Measurements from ENCODE around the gene TMEM184A.

The TMEM184A gene

DNA sequence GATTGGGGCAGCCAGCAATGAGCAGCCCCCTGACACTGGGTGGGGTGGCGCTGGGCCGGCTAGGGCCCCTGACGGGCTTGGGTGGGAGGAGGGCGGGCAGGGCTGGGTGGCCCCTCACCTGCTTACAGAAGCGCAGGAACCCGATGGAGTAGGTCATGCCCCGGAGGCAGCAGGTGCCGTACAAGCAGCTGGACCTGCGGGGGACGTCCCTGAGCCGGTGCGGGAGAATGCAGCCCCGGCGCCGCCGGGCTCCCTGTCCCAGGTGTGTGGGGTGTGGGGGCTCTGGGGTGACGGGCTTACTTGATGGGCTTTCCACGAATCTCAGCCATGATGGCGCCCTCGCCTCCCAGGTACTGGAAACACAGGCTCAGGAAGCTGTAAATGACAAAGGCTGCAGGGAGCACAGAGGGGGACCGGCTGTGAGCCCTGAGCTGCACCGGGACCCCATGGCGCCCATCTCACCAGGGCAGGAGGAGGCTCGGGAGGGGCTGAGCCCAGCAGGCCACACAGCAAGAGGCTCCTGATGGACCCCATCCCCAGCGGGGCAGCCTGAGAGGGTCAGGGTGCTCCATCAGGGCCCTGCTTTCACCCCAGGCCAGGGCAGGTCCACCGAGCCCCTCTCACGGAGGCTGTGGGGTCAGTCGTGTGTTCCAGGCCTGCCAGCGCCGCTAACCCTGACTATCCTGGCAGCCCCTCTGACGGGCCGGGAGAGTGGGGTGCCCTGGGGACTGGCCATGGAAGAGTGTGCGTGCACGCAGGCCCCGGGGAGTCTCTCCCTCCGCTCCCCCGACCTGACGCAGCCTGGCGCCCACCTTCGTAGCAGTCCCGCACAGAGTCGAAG, 5.8 kb downstream of the TMEM184A start:
- DNase-seq = no peak

DNA sequence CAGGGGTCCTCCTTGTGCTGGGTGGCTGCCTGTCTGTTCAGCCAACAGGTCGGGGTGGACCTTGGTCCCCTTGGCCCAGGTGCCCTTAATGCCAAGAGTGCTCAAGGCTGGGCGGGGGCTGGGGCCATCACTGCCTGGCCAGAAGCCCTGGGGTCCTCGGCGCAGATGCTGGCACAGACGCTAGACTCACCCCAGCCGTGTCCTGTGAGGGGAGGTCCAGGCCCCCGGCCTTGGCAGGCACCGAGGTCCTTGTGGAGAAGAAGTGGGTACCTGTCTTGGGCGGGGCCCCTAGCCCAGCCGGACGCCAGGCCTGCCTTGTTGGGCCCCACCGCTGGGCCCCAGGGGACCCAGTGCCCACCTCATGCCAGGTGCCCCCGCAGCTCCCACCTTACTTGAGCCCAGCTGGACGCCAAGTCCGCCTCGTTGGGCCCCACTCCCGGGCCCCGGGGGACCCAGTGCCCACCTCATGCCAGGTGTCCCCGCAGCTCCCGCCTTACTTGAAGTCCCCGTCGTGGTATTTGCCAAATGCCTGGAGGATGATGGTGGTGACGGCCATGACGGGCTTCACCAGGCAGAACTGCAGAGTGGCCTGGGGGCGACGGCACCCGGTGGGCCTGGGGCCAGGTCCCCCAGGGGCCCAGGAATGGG, 6.5 kb downstream of the TMEM184A start:
- DNase-seq = no peak

DNA sequence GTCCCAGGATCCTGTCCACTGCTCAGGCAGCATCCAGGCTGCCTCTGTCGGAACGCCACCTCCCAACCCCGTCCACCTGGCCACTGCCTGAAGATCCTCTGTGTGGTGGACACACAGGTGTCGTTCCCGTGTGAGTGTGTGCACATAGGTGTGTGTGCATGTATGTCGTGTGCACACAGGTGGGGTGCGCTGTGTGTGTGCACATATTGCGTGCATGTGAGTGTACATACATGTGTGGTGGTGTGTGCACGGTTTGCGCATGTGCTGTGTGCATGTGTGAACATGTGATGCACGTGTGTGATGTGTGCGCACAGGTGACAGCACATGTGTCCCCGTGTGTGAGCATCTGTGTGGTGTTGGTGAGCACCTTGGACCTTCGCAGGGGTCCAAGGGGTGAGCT, 7.1 kb downstream of the TMEM184A start:
- no peak for DNase-seq

DNA sequence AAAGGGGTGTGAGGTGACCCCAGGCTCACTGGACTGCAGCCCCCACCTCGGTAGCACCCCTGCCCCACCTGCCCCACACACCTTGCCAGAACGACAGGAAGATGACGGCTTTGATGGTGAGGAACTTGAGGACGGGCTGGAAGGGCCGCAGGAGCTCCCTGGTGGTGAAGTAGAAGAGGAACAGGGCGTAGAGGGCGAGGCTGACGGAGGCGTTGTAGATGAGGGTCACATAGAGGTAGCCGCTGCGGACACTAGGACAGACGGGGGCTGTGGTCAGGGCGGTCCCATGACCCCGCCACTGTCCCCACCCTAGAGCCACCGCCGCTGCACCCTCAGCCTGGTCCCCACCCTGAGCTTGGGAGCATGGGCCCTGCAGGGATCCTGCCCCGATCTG, 7.6 kb downstream of the TMEM184A start:
- no peak for DNase-seq

DNA sequence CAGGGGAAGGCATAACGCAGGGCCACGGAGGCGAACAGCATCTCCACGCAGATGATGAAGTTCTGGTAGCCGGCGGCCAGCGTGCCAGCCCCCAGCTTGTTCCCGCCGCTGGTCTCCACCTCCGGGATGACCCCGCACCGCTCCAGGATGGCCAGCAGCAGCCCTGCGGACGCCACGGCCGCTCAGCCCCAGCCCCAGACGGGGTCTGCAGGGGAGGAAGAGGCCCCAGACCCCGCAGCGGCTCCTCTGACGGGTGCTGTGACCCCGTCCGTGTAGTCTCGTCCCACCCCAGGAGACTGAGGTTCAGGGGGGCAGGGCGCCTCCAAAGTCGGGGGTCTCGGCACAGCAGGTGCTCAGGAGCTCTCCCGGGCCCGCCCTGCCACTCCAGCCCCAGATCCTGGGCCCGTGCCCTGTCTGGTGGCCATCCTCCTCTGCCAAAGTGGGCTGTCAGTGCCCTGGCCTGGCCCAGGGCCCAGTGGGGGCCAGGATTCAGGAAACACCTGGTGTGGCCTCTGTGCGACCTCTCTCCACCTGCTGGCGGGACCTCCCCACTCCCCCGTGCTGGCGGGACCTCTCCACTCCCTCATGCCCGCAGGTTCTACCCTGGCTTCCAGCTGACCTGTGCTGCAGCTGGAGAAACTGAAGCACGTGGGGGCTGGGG, 8.1 kb downstream of the TMEM184A start:
- no peak for DNase-seq

DNA sequence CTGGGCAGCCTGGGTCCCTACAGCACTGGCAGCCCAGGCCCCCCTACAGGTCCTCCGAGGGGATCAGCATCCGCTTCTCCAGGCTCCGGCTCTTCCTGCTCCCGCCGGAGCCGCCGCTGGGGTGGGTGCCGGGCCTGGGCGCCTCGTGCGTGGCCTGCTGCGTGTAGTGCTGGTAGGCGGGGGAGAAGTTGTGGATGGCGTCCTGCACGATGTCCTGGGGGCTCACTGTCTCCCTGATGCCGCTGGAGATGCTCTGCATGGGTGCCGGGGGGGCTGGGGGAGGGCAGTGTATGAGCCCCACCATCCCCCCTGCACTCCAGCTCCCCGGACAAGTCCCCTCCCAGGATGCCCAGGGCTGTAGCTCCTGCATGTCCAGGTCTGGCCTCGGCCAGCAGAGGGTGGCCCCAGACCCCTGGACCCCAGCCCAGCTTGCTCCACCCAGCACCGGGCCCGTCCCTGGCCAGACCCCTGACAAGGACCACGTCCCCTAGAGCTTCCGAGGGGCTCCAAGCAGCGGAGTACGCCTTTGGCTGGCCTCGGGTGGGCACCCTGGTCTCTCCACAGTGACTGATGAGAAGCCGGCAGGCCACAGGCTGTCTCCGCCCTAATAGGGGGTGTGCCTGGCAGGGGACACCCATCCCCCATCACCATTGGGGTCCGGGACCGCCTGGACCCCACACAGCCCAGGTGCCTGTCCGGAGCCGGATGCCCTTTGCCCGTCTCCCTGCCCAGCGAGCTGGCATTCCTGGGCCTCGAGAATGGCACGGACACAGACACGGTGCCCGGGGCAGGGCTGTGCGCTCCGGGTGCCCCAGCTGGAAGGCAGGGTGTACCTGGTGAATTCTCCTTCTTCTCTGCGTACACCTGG, 8.9 kb downstream of the TMEM184A start:
- DNase-seq = no peak

DNA sequence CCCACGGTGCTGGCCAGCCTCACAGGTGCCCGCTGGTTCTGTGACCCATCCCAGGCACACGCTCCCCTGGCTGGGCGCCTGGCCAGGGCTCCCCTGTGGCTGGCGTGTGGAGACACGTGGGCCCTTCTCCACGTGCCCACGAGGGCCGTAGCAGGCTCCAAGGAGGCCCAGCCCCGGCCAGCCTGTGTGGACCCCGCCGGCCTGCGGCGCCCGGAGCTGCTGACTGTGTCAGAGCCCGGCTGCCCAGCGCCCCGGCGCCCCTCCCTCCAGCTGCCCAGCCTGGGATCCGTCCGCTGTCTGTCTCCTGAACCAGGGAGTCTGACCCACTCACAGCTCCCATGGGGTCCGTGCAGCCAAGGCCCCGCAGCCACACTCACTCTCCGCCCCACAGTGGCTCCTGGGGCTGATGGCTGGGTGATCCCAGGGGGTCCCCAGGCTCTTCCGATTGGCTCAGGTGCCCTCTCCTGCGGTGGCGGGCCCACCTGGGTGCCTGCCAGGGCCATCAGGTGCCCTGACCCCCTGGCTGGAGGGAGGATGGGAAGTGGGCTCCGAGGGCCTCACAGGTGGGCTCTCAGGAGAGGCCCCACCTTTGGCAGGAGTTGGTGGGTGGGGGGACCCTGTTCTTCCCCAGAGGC, 9.6 kb downstream of the TMEM184A start:
- no peak for DNase-seq

DNA sequence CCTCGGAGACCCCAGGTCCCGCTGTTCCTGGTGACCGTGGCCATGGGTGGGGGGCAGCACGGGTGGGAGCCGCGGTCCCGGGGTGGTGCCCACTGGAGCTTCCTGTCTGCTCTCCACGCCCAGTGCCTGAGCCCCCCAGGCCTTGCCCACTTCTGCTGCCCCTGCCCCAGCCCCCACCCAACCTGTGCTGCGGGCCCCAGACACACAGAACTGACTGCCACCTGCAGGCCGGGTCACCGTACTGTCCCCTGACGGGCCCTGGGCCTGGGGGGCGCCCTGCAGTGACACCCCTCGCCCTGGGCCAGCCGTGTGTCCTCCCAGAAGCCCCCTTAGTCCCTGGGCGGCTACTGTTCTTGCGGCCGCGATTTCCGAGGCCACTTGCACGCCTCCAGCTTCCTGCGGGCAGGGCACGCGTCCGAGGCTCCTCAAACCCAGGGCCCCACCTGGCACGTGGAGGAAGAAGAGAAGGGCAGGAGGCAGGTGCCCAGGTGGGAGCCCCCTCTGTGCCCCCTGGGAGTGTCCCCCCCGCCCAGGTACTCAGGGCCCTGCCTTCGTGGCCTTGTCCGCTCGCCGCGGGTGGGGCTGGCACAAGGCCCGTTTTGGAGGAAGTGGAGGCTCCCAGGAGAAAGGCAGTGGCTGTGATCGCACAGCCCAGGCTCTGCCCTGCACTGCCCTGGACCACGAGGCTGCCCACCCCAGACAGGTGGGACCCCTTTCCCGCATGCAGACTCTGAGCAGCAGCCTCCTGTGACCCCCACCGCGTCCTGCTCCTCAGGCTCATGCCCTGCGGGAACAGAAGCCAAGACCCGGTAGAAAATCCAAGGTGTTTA, 10.4 kb downstream of the TMEM184A start:
- DNase-seq = no peak

DNA sequence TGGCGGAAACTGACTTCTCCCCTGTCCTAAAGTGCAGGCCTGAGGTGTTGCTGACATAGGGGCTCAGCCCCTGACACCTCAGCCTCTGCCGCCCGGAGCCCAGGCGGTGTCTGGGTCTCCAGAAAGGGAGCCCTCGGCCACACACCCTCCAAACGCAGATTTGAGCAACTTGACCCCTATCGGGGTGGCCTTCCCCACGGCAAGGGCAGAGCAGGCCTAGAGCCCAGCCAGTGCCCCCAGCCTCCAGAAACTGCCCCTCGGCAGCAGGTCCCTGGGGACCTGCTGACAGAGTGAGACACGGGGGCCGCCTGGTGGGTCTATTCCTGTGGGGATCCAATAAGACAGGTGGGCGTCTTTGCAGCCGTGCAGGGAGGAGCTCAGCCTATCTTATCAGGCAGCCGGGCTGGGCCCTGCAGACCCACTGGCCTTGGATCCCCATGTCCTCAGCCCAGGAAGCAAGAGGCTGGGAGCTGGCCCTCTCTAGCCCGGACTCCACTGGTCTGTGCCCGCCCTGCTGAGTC, 11.0 kb downstream of the TMEM184A start:
- no peak for DNase-seq

DNA sequence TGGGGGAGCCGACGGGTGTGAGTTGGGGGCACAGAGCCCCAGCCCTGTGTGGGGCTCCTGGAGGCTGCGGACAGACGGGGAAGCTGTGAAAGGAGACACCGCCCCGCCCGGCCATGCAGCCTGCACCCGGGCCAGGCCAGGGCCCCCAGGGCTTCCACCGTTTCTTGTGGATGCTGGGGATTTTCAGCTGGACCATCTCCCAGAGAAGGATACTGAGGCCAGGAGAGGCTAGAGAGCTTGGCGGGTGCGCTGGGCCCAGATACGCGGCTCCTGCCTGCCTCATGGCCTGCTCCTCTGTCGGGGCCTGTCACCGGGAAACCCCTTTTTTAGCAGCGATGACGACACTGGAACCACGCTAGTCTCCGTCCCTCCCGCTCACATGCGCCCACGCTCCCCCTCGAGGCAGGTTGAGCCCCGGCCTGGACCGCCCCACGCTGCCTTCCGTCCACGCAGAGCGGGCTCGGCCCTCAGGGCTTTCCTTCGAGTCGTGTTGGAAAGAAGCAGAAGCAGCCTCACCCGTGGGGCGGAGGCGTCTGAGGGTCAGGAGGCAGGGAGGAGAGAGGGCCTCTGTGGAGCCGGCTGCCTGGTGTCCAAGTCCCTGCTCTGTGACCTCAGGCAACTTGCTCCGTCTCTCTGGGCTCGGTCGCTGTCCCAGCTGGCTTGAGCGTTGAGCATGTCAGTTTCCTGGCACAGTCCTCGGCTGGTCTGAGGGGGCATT, 11.7 kb downstream of the TMEM184A start:
- no peak for DNase-seq

DNA sequence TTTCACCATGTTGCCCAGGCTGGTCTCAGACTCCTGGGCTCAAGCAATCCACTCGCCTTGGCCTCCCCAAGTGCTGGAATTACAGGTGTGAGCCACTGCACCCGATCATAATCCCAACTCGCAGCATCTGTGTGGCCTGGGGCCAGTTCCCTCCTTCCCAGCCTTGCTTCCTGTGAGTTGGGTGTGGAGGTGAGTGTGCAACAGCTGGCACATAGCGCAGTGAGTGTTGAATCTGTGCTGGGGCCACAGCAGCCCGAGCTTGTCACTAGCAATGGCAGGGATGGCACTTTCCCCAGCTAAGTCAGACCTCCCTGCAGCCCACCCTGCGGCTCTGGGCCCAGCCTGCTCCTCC, 12.2 kb downstream of the TMEM184A start:
- no peak for DNase-seq

DNA sequence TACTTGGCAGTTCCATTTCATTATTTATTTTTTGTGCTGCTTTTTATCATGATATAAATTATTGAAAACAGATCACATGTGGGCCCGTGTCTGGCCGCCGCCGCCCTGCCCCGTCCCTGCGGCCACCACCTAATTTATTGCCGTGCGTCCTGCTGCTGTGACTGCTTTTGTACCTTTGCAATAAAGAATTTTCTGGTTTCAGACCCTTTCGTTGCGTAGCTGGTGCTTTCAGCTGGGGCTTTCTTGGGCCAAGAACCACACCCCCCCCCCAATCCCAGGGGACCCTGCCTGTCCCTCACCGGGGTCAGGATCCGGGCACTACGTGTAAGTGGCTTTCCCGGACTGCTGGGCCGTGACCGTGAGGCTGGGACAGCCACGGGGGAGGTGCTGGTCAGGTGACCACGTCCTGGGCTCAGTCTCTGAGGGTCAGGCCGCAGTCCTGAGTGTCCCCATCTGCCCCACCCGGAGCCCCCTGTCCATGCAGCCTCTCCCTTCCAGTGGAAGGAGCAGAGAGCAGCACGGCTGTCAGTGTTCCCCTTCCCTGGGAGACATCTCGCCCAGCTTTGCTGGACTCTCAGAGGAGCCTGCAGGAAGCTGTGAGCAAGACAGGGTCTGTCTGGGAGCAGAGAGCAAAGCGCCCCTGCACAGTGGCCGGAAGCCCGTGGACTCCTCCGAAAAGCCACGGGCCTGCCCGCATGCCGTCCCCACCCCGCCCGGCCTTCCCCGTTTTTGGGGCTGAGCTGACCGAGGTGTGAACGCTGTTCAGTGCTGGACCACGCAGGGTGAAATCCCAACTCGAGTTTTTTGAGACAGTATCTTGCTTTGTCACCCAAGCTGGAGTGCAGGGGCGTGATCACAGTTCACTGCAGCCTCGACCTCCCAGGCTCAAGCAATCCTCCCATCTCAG, 12.9 kb downstream of the TMEM184A start:
- DNase-seq = no peak

DNA sequence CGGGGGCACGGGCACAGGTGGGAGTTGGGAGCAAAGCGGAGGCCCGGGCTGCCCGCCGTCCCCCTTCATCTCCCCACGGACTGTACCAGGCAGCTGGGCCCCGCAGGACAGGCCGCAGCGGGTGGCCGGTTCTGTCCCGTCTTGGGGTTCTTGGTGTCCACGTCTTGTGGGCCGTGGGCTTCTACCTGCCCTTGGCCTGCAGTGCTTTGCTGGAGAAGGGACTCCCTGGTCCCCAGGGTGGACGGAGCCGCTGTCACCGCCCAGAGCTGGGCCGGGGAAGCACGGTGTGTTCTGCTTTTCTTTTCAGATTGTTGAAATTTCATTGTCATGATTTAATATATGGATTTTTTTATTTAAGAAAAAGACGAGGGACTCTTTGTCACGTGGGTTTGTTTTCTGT, 13.7 kb downstream of the TMEM184A start:
- DNase-seq = no peak

DNA sequence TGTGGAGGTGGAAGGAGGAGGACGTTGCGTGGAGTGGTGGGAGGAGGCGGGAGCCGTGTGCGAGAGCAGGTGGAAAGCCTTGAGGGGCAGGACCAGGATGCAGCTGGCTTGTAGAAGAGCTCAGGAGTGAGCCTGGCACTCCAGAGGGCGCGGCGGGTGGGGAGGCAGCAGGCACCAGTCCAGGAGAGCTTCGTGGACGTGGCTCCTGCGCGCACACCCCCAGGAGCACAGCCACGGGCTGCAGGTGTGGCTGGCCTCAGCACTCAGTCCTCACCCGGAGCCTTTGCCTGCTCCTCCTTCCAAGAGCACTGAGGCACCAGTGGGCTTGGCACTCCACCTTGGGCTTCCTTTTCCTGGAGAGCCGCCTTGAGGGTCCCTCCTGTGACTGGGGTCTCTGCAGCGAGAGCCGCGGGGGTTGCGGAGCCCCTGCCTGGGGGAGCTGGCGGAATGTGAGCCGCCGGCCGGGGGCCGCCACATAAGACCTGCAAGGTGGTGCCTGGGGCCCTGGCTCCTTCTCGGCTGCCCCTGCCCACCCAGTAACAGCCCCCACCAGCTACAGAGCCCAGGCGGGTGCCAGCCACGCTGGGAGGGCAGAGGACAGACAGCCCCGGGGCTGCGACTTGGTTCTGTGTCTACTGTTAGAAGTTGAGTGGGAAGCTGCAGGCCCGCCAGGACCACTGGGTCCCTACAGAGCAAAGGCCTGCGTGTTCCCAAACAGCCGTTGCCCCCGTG, 14.4 kb downstream of the TMEM184A start:
- DNase-seq = no peak

DNA sequence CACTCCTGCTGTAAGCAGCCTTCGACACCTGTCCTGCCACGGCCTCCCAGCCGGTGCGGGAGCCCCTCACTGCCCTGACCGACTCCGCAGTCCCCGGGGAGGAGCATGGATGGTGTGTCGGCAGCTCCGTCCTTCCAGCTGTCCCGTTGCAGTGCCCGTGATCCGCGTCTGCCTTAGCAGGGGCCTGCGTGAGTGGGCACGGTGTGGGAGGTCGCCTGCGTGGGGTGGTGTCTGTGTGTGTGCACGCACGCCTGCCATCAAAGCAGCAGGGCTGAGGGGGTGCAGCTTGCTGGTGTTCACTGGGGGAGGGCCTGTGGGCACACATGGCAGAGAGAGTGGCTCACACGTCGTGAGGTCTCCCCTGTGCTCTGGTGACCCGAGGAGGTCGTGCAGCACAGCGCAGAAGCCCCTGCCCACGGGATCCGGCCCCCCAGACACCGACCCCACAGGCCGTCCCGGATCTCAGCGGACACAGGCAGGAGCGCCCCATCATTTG, 15.2 kb downstream of the TMEM184A start:
- no peak for DNase-seq

DNA sequence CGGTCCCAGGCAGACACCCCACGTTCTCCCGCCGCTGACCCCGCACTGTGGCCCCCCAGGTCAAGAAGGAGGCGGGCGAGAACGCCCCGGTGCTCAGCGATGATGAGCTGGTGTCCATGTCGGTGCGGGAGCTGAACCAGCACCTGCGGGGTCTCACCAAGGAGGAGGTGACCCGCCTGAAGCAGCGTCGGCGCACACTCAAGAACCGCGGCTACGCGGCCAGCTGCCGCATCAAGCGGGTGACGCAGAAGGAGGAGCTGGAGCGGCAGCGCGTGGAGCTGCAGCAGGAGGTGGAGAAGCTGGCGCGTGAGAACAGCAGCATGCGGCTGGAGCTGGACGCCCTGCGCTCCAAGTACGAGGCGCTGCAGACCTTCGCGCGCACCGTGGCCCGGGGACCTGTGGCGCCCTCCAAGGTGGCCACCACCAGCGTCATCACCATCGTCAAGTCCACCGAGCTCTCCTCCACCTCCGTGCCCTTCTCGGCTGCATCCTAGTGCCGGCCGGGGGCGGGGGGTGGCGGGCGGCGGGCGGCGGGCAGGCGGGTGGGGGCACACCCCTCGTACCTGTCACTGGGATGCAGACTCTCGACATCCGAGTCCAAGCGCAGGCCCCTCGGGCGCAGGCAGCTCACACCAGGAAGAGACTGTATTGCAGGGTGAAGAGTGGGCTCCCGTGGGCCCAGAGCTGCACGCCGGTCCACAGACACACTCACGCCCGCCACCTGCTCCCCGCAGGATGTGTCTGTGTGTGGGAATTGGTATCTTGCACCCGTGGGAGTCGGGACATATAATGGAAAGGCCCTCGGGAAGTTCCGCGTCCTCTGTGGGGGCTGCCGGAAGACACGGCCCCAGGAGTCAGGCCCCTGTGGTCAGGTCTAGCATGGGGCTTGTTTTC, 15.9 kb downstream of the TMEM184A start:
- DNase-seq = no peak

DNA sequence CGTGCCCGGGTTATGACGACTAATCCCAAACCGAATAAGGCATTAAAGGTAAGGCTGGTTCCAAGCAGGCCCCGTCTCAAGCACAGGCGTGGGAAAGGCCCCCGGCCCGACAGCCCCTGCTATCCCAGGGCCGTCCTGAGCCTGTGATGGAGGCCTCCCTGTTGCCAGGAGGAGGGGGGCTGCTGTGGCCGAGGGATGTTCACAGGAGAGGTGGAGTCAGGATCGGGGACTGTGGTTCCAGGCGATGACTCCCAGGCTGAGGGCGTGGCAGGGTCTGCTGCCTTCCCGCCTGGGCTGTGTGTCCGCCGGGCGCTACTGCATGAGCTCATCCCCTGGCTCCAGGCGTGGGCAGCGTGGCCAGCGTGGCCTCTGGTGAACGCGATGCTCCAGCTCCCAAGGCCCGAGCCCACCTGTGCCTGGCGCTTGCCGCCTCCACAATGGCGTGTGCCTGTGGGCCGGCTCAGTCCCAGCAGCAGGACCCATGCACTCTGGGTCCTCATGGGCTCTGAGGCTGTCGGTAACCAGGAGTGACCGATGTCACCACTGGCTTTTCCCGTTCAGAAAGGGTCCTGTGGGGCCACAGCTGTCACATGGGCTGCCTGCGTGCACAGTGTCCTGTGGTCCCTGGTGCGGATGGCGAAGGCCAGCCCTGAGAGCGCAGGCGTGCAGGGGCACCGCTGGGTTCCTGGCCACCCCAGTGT, 16.7 kb downstream of the TMEM184A start:
- no peak for DNase-seq

Data from NCI-H510A treated with DMSO at 0.1 percent for 48 hours (cell line).